GM18873 (cell line): ENCODE results near the gene LCNL1.
"Not testable (repeated sequence)": the region's sequence is repeated elsewhere in the genome, so short reads cannot be mapped to it uniquely, and the experiment has no call there.

Source experiments
- ATAC-seq: cut with Tn5 transposase; IDR thresholded peaks from one replicate; pipeline ENCODE4 v1.9.1; 2021; ENCODE audit warnings: mild to moderate bottlenecking, moderate library complexity, moderate number of reproducible peaks; ENCODE audit not compliant: unreplicated experiment, low FRiP score

LCNL1 gene

DNA sequence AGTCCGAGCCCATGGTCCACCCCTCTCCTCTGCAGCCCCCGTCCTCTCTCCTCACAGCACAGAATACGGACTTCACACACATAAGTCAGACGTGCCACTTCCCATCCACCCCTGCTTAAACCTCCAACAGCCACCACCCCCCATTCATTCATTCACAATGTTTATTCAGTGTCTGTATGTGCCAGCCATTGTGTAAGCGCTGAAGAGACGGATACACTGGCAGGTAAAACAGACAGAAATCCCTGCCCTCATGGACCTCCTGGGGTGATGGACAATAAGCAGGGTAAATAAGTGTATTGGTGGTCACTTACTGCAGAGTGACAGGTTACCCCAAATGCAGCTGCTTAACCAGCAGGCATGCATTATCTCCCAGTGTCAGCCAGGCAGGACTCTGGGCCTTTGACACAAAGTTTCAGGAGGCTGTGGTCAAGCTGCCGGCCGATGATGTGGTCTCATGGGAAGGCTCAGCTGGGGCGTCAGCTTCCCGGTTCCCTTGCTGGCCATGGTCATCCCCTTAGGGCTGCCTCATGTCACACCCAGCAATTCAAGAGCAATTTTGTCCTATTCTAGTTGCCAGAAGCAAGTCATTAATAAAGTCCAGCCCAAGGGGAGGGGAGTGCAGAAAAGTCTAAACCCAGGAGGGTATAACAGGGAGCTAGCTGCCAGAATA lies 7.6 kb downstream of the LCNL1 start:
- no peak for ATAC-seq

DNA sequence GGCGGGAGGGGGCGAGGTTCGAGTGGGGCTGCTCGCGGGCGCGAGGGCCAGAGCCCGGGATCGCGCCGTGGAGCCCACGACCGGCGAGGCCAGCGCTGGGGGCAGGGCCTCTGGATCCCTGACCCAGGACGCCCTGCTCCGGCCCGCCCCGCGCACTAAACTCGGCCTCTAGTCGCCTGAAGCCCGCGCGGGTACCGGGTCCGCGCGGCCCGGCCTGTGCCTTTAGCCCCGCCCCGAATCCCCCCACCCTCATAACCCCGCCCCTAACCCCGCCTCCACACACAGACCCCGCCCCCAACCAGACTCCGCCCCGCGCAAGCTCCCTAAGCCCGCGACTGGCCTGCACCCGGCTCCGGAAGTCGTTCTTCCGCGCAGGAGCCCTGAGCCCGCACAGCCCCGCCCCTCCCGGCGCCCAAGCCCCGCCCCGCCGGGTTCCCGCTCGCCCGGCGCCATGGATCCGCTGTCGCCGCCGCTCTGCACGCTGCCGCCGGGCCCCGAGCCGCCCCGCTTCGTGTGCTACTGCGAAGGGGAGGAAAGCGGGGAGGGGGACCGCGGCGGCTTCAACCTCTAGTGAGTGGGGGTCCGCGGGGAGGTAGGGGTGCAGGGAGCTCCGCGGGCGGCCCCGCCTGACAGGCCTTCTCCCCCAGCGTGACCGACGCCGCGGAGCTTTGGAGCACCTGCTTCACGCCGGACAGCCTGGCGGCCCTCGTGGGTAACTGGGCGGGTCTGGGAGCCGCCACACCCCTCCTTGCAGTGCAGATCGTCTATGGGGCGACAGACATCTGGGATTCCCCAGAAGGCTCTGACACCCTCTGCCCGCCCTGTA lies 9.4 kb downstream of the LCNL1 start, which contains the start of gene PAXX:
PAXX (plus strand) TSS at position 430 of the 826 bp plus-strand sequence; CDS start at position 452, 22 bp downstream.
- ATAC-seq, result no peak

DNA sequence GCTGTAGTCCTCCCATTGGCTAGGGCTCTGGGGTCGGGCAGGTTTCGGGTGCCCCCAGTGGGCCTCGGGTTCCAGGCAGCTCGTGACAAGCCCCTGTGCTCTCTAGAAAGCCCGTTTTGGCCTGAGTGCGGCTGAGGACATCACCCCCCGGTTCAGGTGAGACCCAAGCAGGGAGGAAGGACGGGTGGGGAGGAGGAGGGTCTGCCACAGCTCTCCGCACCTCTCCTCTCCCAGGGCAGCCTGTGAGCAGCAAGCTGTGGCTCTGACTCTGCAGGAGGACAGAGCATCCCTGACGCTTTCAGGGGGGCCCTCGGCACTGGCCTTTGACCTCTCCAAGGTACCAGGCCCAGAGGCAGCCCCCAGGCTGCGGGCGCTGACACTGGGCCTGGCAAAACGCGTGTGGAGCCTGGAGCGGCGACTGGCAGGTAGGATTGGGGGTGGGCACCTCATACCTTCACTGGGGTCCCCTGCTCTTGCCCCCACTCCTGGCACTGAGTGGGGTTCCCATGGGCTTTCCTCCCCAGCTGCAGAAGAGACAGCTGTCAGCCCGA lies 10.1 kb downstream of the LCNL1 start:
- no peak for ATAC-seq

DNA sequence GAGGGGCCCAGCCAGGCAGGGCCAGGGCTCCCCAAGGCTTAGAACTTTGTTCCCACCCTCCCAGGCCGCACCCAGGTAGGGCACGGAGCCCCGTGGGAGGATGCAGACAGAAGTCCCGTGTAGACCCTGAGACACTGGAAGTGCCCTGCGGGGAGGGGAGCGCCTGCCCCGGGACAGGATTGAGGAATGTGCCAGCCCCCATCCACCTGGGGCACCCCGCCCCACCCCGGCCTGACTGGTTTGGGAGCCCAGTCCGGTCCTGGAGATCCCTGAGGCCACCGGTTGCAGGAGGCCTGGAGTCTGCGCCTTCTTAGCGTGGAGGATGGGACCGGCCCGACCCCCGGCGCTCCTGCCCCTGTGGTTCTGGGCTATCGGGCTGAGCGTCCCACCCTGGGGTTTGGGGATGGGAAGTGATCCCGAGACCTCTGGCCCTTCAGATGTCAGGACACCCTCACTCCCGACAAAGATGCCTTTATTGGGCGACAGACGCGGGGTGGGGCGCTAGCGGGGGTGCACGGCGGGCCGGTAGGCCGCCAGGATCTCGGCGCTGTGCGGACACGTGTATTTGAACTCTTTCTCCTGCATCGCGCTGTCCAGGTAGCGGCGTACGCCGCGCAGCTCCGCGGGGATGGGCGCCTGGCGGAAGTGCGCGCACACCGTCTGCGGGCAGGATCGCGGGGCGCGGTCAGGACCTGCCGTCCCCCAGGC lies 11.5 kb downstream of the LCNL1 start:
- no peak for ATAC-seq

DNA sequence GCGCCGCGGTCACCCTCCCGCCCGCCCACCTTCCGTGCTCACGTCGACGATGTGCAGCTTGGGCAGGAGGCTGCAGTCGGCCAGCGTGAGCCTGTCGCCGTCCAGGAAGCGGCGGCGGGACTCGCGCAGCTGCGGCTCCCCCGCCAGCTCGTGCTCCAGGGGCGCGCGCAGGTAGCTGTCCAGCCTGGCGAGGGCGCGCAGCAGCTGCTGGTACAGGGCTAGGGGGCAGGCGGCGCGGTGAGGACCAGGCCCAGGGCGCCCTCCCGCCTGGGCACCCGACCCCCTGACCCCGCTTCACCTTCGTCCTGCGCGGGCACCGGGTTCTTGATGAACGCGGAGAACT lies 12.1 kb downstream of the LCNL1 start:
- no peak for ATAC-seq

DNA sequence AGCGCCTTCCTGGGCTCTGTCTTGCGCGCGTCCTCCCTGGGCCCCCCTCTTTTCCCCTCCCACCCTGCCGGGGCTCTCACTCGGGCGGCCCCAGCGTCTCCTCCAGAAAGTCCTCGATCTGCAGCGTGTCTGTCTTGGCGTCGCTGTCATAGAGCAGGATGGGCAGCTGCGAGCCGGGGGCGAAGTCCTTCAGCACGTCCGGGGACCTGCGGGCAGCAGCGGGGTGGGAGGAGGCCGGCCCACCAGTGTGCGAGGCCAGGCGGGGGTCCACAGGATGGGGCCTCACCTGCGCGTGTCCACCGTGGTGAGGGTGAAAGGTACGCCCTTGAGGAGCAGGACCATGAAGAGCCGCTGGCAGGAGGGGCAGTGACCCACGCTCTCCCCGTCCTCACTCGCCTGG lies 12.6 kb downstream of the LCNL1 start:
- ATAC-seq, result no peak

DNA sequence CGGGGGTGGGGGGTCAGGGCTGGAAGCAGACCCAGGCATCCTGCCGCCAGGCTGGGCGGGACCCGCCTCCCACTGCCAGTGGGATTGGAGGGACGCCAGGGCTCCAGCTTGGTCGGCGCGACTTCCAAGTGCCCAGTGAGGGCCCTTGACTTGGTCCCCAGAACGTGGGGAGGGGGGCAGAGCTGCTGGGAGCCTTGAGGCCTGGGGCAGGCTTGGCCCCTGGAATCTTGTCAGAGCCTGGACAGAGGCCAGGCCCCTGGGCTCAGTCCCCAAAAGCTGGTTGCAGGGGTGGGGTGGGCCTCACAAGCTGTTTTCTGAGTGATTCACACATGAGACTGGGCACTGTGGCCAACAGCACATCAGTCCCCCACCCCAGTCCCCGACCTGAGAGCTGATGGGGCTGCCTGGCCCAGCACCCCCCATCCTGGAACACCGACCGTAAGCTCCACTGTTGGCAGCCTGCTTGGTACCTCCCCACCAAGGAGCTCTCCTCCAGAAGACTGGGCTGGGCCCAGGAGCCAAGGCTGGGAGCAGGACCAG lies 13.0 kb downstream of the LCNL1 start:
- no peak for ATAC-seq

DNA sequence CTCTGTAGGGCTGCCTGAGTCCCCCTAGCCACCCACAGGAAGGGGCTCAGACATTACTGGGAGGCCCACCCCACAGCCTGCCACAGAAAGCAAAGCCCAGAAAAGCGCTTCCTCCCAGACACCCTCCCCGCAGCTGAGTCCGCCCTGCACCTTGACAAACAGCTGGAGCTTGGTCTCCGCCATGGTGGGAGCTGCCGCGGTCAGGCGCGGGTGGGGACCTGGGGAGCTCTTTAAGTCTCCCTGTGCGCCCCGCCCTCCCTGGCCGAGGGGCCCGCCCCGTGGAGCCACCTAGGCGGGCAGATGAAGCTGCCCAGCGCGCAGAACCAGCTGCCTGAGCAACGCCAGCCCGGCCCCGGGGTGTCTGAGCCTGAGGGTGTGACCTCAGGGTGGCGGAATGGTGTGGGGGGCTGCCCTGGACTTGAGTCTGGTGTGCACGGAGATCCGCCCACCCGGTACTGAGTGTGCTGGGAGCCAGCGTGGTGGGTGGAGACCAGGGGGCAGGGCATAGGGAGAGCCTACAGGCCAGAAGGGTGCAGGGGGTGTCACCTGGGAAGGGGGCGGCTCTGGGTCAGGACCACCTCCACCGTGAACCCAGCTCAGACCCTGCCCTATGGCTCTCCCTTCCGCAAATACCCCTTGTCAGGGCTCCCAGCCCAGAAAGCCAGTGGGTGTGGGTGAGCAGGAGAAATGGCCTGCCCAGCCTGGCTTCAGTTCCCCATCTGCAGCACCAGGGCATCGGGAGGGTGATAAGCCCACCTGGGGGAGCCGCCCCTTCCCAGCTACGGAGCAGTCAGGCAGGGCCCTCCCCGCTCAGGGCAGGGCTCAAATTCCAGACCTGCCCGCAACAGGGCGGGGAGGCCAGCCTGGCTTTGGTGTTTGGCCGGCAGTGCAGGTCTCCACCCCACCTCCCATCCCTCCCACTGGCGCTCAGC lies 13.8 kb downstream of the LCNL1 start, which contains the start of gene CLIC3:
CLIC3 (minus strand) TSS at position 208 of the 932 bp plus-strand sequence; CDS start at position 183, 25 bp downstream.
- ATAC-seq, result no peak

DNA sequence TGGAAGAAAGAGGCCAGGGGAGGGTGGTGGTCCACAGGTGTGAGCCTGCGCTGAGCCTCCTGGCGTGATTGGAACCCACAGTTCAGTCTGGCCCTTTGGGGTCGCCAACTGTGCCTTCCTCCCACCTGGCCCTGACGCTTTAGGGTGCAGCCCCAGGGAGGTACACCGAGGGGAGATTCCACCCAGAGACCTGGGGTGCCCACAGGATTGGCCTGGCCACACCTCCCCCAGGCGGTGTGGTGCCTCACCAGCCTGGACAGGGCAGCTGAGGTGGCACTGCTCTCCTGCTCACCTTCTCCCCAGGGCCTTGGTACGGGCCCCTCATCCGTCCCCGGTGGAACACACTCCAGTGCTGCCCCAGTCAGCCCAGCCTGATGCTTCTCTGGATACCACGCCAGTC lies 14.6 kb downstream of the LCNL1 start:
- ATAC-seq, result no peak

DNA sequence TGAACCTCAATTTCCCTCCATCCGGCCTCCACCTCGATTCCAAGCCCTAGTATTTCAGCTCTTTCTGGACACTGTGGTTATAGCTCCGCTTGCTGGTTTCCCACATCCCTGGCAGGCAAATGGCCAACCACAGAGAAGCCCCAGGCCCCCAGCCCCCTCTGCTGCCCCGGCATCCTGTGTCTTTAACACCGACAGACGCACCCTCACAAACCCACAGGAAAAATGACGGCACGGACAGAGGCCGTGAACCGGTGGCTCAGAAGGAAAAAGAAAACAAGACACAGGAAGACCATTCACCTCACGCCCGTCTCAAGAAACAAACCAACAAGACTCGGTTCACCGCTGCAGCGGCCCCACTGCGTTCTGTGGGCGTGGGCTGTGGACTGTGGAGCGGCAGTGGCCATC lies 15.0 kb downstream of the LCNL1 start:
- no peak for ATAC-seq

DNA sequence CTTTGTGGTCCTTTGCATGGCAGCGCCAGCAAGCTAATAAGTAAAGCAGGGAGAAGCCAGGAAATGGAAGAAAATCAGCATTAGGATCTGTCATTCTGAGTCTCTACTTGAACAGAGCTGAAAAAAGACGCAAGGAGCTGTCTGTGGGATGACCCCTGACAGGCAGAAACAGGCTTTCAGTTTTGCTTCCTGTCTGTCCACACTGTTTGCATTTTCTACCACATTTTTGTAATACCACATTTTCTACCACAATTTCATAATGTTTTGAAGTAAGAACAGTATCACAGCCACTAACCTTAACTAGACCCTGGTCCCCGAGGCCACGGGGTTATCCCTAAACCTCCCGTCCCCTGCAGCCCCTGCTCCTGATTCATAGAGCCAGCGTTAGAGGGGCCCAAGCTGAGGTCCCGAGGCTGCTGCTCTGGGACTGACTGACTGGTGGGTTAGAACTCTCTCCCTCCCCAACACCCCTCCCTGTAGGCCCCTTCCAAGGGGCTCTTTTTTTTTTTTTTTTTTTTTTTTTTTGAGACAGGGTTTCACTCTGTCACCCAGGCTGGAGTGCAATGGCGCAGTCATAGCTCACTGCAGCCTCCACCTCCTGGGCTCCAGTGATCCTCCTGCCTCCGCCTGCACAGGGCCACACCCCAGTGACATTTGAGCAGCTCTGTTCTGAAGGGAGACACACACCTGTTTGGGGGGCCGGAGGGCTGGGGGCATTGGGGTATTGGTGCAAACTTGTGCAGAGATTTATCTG lies 17.6 kb downstream of the LCNL1 start:
- ATAC-seq, result peak; percentile 64

DNA sequence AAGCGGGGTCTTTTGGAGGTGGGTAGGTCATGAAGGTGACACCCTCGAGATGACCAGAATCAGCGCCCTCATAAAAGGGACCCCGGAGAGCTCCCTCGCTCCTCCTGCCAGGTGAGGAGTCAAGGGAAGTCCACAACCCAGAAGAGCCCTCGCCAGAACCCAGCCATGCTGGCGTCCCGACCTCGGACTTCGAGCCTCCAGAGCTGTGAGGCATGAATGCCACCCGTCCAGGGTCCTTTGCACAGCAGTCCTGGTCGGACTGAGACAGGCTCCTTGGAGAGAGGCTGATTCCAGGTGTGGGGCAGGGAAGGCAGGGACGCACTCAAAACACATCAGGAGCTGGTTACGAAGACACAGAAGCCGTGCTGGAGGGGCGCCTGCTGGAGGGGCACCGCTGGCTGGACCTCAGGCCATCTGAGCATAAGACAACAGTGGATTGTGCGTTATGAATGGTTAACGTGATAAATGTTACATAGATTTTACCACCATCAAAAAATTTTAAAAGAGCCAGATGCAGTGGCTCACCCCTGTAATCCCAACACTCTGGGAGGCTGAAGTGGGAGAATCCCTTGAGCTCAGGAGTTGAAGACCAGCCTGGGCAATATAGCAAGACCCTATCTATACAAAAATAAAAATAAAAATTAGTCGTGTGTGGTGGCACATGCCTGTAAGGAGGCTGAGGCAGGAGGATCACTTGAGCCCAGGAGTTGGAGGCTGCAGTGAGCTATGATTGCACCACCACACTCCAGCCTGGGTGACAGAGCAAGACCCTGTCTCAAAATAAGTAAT lies 19.3 kb downstream of the LCNL1 start:
- no peak for ATAC-seq

DNA sequence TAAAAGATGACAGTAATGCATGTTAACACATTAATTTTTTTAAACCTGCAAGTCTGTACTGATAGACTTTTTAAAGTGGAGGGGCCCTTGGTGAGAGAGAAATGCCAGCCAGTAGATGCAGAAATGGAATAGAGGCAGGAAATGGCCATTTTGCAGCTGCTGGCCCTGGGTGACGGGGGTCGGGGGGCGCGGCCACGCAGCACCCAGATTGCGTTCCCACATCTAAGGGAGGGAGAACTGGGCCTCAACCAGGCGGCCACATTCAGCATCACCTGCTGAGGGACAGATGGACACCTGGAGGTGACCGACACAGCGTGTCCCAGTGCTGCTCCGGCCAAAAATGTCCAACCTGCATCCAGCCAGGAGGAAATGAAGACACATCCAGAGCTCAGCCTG lies 19.9 kb downstream of the LCNL1 start:
- no peak for ATAC-seq

DNA sequence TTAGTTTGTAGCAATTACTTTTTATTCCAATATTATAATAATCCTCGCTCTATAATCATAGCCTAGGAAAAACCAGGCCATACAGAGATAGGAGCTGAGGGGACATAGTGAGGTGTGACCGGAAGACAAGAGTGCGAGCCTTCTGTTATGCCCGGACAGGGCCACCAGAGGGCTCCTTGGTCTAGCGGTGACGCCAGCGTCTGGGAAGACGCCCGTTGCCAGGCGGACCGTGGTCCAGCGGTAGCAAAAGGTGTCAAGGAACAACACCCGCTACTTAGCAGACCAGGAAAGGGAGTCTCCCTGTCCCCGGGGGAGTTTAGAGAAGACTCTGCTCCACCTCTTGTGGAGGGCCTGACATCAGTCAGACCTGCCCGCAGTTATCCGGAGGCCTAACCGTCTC lies 21.5 kb downstream of the LCNL1 start:
- not testable (repeated sequence) for ATAC-seq

DNA sequence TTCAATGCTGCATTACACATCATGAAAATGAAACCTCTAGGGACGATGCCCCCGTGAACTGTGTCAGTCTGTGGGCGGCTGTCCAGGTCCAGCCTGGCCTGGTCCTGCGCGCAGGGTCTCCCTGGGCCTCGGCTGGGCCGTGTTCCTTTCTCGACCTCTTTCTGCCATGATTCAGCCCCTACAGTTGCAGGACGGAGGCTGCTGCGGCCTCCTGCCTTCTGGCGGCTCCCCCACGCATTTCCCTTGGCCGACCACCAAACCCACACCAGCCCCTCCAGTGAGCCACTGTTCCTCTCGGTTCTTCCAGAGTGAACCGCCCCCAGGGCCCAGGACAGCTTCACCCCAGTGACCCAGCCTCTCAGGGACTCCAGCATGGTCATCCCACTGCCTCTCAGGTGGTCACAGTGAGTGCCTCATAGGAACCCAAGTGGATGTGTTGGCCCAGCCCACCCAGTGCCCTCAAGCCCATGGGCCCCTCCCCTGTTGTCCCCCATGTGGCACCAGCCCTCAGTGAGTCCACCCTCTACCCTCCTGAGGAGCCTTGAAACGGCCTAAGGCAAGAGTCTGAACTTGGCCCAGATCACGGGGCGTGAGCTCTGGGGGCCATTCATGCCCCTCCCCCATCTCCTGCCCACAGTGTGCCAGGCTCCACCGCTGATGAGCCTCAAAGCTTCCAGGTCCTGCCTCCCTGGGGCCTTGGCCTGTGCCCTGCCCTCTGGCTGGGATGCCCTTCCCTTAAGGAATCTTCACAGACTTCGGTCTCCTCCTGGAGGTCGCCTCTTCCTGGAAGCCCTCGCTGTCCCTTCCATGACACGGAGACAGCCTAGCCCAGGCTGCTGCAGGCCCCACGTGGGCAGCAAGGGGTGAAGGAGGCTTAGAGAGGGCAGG lies 23.6 kb downstream of the LCNL1 start:
- no peak for ATAC-seq

DNA sequence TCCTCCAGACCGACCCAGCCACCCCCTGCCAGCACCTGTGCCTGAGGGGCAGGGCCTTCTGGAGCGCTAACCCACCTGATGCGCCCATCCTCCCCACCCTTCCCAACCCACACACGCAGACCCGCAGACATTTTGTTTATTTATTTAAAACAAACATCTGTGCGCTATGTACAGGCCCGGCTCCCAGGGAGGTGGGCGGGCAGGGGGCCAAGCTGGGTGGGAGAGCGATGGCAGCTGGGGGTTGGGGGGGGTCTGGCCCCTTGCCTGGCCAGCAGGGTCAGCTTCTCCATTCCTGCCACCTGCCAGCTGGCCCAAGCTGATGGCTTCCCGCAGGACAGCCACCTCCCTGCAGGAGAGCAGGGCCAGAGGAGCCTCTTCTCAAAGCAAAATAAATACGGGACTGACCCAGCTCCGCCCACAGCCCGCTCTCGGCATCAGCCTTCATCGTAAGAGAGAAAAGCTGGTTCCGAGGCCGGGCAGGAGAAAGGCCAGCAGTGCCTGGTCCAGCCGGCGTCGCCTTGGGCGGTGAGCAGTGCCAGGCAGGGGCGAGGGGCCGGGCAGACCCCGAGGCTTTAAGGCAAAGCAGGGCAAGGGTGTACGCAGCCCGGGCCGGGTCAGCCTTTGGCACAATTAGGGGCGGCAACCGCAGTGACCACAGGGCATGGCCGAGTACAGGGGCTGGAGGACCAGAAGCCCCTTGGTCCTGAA lies 24.5 kb downstream of the LCNL1 start:
- no peak for ATAC-seq
